H1 (cell line): ENCODE data around the gene SORBS1. TPM values are rescaled to one million over a fixed set of nuclear protein-coding genes. Genes with fewer than 3 reads are reported as not detected.

Source experiments
- CTCF ChIA-PET: fragments of 300-600 bp; sonication (Branson Sonifier 250); formaldehyde crosslinking; loops from one replicate; lab custom pipeline; 2021; ENCODE audit not compliant: partially characterized antibody; lab: Charles Lee
- POLR2A ChIA-PET: fragments of 300-600 bp; sonication (Branson Sonifier 250); formaldehyde crosslinking; loops from one replicate; lab custom pipeline; 2021; ENCODE audit warnings: inconsistent platforms; ENCODE audit not compliant: partially characterized antibody; lab: Charles Lee
- DNase-seq, 2 experiments: peaks; one replicate each; pipeline versions ENCODE4 v3.0.0 to v3.0.0-alpha.2; 2010 to 2022; ENCODE audit warnings: low spot score in 2 of 2, low read depth in 1 of 2, mixed read lengths in 1 of 2
- FAIRE-seq: peaks from 2 replicates; lab custom pipeline; 2011; peaks lifted over from hg19 to GRCh38; lab: Jason Lieb, UNC
- H2AFZ ChIP-seq: 2 replicates; pipeline ENCODE4 v1.8.1; 2012; ENCODE audit warnings: low read length, inconsistent platforms
- H2AK5ac ChIP-seq: 2 replicates; pipeline ENCODE4 v1.6.1; 2013; ENCODE audit warnings: low read depth, low read length
- H2BK120ac ChIP-seq: replicated peaks from 2 replicates; pipeline ENCODE3; 2013; ENCODE audit warnings: low read depth, low read length, inconsistent platforms
- H2BK12ac ChIP-seq: 2 replicates; pipeline ENCODE4 v1.6.1; 2013; ENCODE audit warnings: low read depth, low read length
- H2BK15ac ChIP-seq: 2 replicates; pipeline ENCODE4 v1.6.1; 2013; ENCODE audit warnings: low read length
- H2BK20ac ChIP-seq: 2 replicates; pipeline ENCODE4 v1.6.1; 2013; ENCODE audit warnings: low read length
- H2BK5ac ChIP-seq: 2 replicates; pipeline ENCODE4 v1.6.1; 2013; ENCODE audit warnings: low read depth, low read length
- H3K14ac ChIP-seq: 2 replicates; pipeline ENCODE4 v1.6.1; 2013; ENCODE audit warnings: inconsistent platforms; ENCODE audit not compliant: insufficient read length
- H3K18ac ChIP-seq: 2 replicates; pipeline ENCODE4 v1.6.1; 2013; ENCODE audit warnings: low read length; ENCODE audit errors: extremely low read depth
- H3K23ac ChIP-seq: 2 replicates; pipeline ENCODE4 v1.6.1; 2013; ENCODE audit warnings: inconsistent platforms; ENCODE audit not compliant: insufficient read length
- H3K23me2 ChIP-seq: 2 replicates; pipeline ENCODE4 v1.6.1; 2013; ENCODE audit warnings: low read depth, low read length
- H3K27ac ChIP-seq: 2 replicates; pipeline ENCODE4 v1.6.1; 2011; ENCODE audit warnings: low read depth, low read length, inconsistent platforms
- H3K27me3 ChIP-seq, 4 experiments: replicated peaks in 1 of 4; 1 replicate in 1 of 4; 2 replicates in 3 of 4; pipeline versions ENCODE4 v1.6.1 to v1.8.1; 2011 to 2013; ENCODE audit warnings: low read length in 3 of 4, mild to moderate bottlenecking in 3 of 4, inconsistent platforms in 2 of 4, mixed read lengths in 2 of 4, moderate library complexity in 1 of 4; ENCODE audit not compliant: control insufficient read depth in 3 of 4, insufficient read depth in 3 of 4; ENCODE audit errors: extremely low read depth in 1 of 4
- H3K36me3 ChIP-seq, 4 experiments: 2 replicates each; pipeline versions ENCODE4 v1.6.1 to v1.8.1; 2011 to 2013; ENCODE audit warnings: mild to moderate bottlenecking in 4 of 4, low read length in 3 of 4, moderate library complexity in 2 of 4, control low read depth in 1 of 4, inconsistent platforms in 1 of 4; ENCODE audit not compliant: insufficient read depth in 4 of 4, control insufficient read depth in 2 of 4
- H3K4ac ChIP-seq: replicated peaks from 2 replicates; pipeline ENCODE3; 2013; ENCODE audit warnings: low read length, low read depth, mixed read lengths, inconsistent platforms; ENCODE audit not compliant: insufficient read length
- H3K4me1 ChIP-seq, 4 experiments: replicated peaks in 1 of 4; 1 replicate in 1 of 4; 2 replicates in 3 of 4; pipeline versions ENCODE4 v1.6.1 to v1.8.1; 2011 to 2013; ENCODE audit warnings: low read length in 3 of 4, inconsistent platforms in 2 of 4, mixed read lengths in 1 of 4; ENCODE audit not compliant: insufficient read depth in 4 of 4, control insufficient read depth in 3 of 4
- H3K4me2 ChIP-seq, 2 experiments: 2 replicates each; pipeline versions ENCODE4 v1.6.1 to v1.8.1; 2011 to 2013; ENCODE audit warnings: low read depth in 2 of 2, low read length in 2 of 2, control low read depth in 1 of 2, inconsistent platforms in 1 of 2, mild to moderate bottlenecking in 1 of 2; ENCODE audit not compliant: insufficient read depth in 1 of 2
- H3K4me3 ChIP-seq, 4 experiments: fragments of 200-600, 300-600 bp in 1 of 4; sonication (generic), shearing (Covaris generic), sonication (Bioruptor Twin) in 1 of 4; 2 replicates each; pipeline versions ENCODE4 v1.5.1 to v1.8.1; 2011 to 2016; ENCODE audit warnings: low read length in 4 of 4, low read depth in 3 of 4, control low read depth in 2 of 4, inconsistent platforms in 2 of 4, mild to moderate bottlenecking in 2 of 4, mixed read lengths in 1 of 4, moderate library complexity in 1 of 4; ENCODE audit not compliant: insufficient read depth in 2 of 4; ENCODE audit errors: extremely low read depth in 1 of 4
- H3K56ac ChIP-seq: replicated peaks from 2 replicates; pipeline ENCODE3; 2013; ENCODE audit warnings: low read depth, mild to moderate bottlenecking, mixed read lengths, low read length, inconsistent platforms; ENCODE audit not compliant: insufficient read length
- H3K79me1 ChIP-seq: 2 replicates; pipeline ENCODE4 v1.6.1; 2013; ENCODE audit warnings: low read depth, low read length, control low read depth
- H3K79me2 ChIP-seq, 2 experiments: 2 replicates each; pipeline versions ENCODE4 v1.6.1 to v1.8.1; 2012 to 2013; ENCODE audit warnings: low read length in 2 of 2, mild to moderate bottlenecking in 2 of 2, inconsistent platforms in 1 of 2; ENCODE audit not compliant: insufficient read depth in 2 of 2, control insufficient read depth in 1 of 2
- H3K9ac ChIP-seq, 4 experiments: replicated peaks in 1 of 4; 1 replicate in 1 of 4; 2 replicates in 3 of 4; pipeline versions ENCODE4 v1.6.1 to v1.8.1; 2011 to 2013; ENCODE audit warnings: low read depth in 3 of 4, low read length in 3 of 4, control low read depth in 2 of 4, mild to moderate bottlenecking in 2 of 4, moderate library complexity in 2 of 4, inconsistent platforms in 1 of 4; ENCODE audit errors: extremely low read depth in 1 of 4
- H3K9me3 ChIP-seq, 2 experiments: 2 replicates each; pipeline versions ENCODE4 v1.6.1 to v1.8.1; 2012 to 2013; ENCODE audit warnings: mild to moderate bottlenecking in 2 of 2, moderate library complexity in 2 of 2, control low read depth in 1 of 2, inconsistent platforms in 1 of 2, low read depth in 1 of 2, low read length in 1 of 2, mixed read lengths in 1 of 2; ENCODE audit not compliant: insufficient read depth in 2 of 2
- H4K20me1 ChIP-seq, 2 experiments: replicated peaks in 1 of 2; 2 replicates each; pipeline versions ENCODE3 to v1.8.1; 2011 to 2013; ENCODE audit warnings: inconsistent platforms in 2 of 2, low read length in 2 of 2, mild to moderate bottlenecking in 1 of 2; ENCODE audit not compliant: insufficient read depth in 2 of 2, control insufficient read depth in 1 of 2
- H4K5ac ChIP-seq: 2 replicates; pipeline ENCODE4 v1.6.1; 2013; ENCODE audit warnings: low read length, low read depth, mixed read lengths, inconsistent platforms; ENCODE audit not compliant: insufficient read length
- H4K8ac ChIP-seq: 2 replicates; pipeline ENCODE4 v1.8.0; 2013; ENCODE audit warnings: mild to moderate bottlenecking, moderate library complexity, low read length, inconsistent platforms; ENCODE audit not compliant: insufficient read depth; ENCODE audit errors: extremely low read depth
- H4K91ac ChIP-seq: replicated peaks from 2 replicates; pipeline ENCODE3; 2013; ENCODE audit warnings: low read length, mixed read lengths, inconsistent platforms; ENCODE audit not compliant: insufficient read length
- CTCF ChIP-seq, 3 experiments: IDR thresholded peaks; 1 replicate in 2 of 3; 2 replicates in 1 of 3; pipeline versions ENCODE4 v1.5.1 to v1.6.1; 2011; ENCODE audit warnings: low read length in 3 of 3, mild to moderate bottlenecking in 3 of 3, inconsistent platforms in 2 of 3, low read depth in 1 of 3, moderate library complexity in 1 of 3; ENCODE audit not compliant: insufficient read depth in 1 of 3; ENCODE audit errors: control extremely low read depth in 1 of 3
- GABPA ChIP-seq: IDR thresholded peaks from 2 replicates; pipeline ENCODE4 v1.6.1; 2011; ENCODE audit warnings: mild to moderate bottlenecking, low read length, moderate library complexity, borderline replicate concordance; ENCODE audit not compliant: insufficient read depth
- JUN ChIP-seq: IDR thresholded peaks from 2 replicates; pipeline ENCODE4 v1.6.1; 2011; ENCODE audit warnings: low read depth, mild to moderate bottlenecking, improper control_type of control experiment, low read length
- KDM4A ChIP-seq: IDR thresholded peaks from one replicate; pipeline ENCODE4 v1.7.1; 2012; ENCODE audit warnings: low read depth, mild to moderate bottlenecking, moderate library complexity, low read length, inconsistent platforms; ENCODE audit not compliant: severe bottlenecking
- RAD21 ChIP-seq, 2 experiments: IDR thresholded peaks in 1 of 2; conservative IDR thresholded peaks in 1 of 2; 2 replicates each; pipeline ENCODE4 v1.6.1; 2011; ENCODE audit warnings: low read depth in 2 of 2, low read length in 2 of 2, improper control_type of control experiment in 1 of 2, inconsistent platforms in 1 of 2, mild to moderate bottlenecking in 1 of 2, moderate library complexity in 1 of 2
- SIN3A ChIP-seq, 2 experiments: IDR thresholded peaks in 1 of 2; conservative IDR thresholded peaks in 1 of 2; 2 replicates each; pipeline ENCODE4 v1.6.1; 2011 to 2012; ENCODE audit warnings: low read length in 2 of 2, improper control_type of control experiment in 1 of 2, low read depth in 1 of 2, mild to moderate bottlenecking in 1 of 2
- SRF ChIP-seq: IDR thresholded peaks from 2 replicates; pipeline ENCODE4 v1.6.1; 2011; ENCODE audit warnings: mild to moderate bottlenecking, low read depth, low read length, moderate library complexity
- TBP ChIP-seq: IDR thresholded peaks from 2 replicates; pipeline ENCODE4 v1.6.1; 2011; ENCODE audit warnings: low read depth, low read length, improper control_type of control experiment
- TEAD4 ChIP-seq: IDR thresholded peaks from 2 replicates; pipeline ENCODE4 v1.6.1; 2012; ENCODE audit warnings: low read depth, low read length, inconsistent platforms, mixed read lengths
- whole genome bisulfite sequencing, 2 experiments: shearing (Covaris generic) in 1 of 2; methylation state at CpG; one replicate each; pipeline versions ENCODE4 v1.1.6 to v1.1.7; 2013 to 2015; ENCODE audit warnings: low lambda C conversion rate in 2 of 2, mixed read lengths in 2 of 2, inconsistent platforms in 1 of 2, low coverage in 1 of 2, missing lambda C conversion rate in 1 of 2; ENCODE audit not compliant: insufficient replicate concordance in 2 of 2, insufficient coverage in 1 of 2, insufficient read length in 1 of 2; ENCODE audit errors: extremely low coverage in 1 of 2, missing lambda C conversion rate in 1 of 2; 5-methylcytosine and 5-hydroxymethylcytosine counted together
- polyA plus RNA-seq, 7 experiments: library from polyadenylated mRNA; depleted of rRNA in 3 of 7; stranded (reverse) in 5 of 7; unstranded in 2 of 7; fragments of >200 nt in 5 of 7; fragments of 200-250 nt in 2 of 7; gene quantifications; 1 replicate in 5 of 7; 2 replicates in 1 of 7; 4 replicates in 1 of 7; pipeline versions ENCODE4 v1.2.1 to v1.2.3, GENCODE V29; 2011 to 2013; ENCODE audit warnings: missing spikeins in 2 of 7, mixed read lengths in 2 of 7
- total RNA-seq: library from RNA; stranded (reverse); fragmentation: NEBNext Ultra II Directional; extraction: Animal tissue kit (Norgen Biotek cat#: 25700); gene quantifications from 2 replicates; pipeline ENCODE4 v1.2.1, GENCODE V29; 2021

Gene SORBS1
- total and polyA plus RNA-seq, 2 of the 8 experiments (the other 6 are each of a cell fraction or from before 2014, with no cell fraction given): 16.0 to 35.0 TPM

- no peak overlapping the region for H3K18ac ChIP-seq
- no peaks in the 10 kb centered on the region for H3K9me3 ChIP-seq
- H3K14ac ChIP-seq: no peak overlapping the region
- H2BK12ac ChIP-seq: no peak overlapping the region
- no peak overlapping the region for H2BK120ac ChIP-seq
- no peak overlapping the region for H3K4me3 ChIP-seq
- H3K4ac ChIP-seq: no peak overlapping the region
- H3K4me2 ChIP-seq: no peak overlapping the region
- H2BK15ac ChIP-seq: no peak overlapping the region
- H4K5ac ChIP-seq: no peak overlapping the region
- no peak overlapping the region for H3K56ac ChIP-seq
- no peaks in the 10 kb centered on the region for H3K27me3 ChIP-seq
- H2BK5ac ChIP-seq: no peak overlapping the region
- no peak overlapping the region for H3K9ac ChIP-seq
- no peaks in the 10 kb centered on the region for H3K36me3 ChIP-seq
- H2AFZ ChIP-seq: no peak overlapping the region
- H2BK20ac ChIP-seq: no peak overlapping the region
- H3K79me1 ChIP-seq: no peaks in the 10 kb centered on the region
- no peak overlapping the region for H4K8ac ChIP-seq
- H3K4me1 ChIP-seq: peaks cover 0 to 3% (median 0%) of the 10 kb centered on the region in 4 experiments; a peak in 2 of 7 replicates
- H3K23ac ChIP-seq: no peak overlapping the region
- CTCF ChIA-PET: interaction anchor here (0.6 to 14.2 kb wide), 41 partner anchors 8 to 439 kb away, joined by 3 to 363 read pairs (median 5); no protein-coding TSS in a partner anchor
- DNase-seq (no peak), FAIRE-seq (peak; percentile 74)
- no peaks in the 10 kb centered on the region for H4K20me1 ChIP-seq
- no peaks in the 10 kb centered on the region; the same call in 1 of the 2 replicates for H3K23me2 ChIP-seq
- no peak overlapping the region for H2AK5ac ChIP-seq
- POLR2A ChIA-PET: interaction anchor here (0.7 to 1.5 kb wide), 4 partner anchors 99 to 242 kb away, joined by 3 to 4 read pairs (median 4); no protein-coding TSS in a partner anchor
- no peak overlapping the region for H4K91ac ChIP-seq
- H3K79me2 ChIP-seq: no peaks in the 10 kb centered on the region
- 28% methylated on average over 2 of the region's 2 CpGs; no CpG with 5 or more reads in 1 of the 2 experiments for WGBS, 2 experiments
- no peak overlapping the region for H3K27ac ChIP-seq
- TF ChIP-seq TBP: no peak
- TF ChIP-seq TEAD4: no peak
- no peak for TF ChIP-seq SIN3A (conservative IDR thresholded peaks at IDR 0.05 in 1 of 2, IDR thresholded peaks at IDR 0.05 in 1 of 2; ENCODE audit: low read depth in 1 of 2, low read length in 2 of 2)
- no peak for TF ChIP-seq JUN
- TF ChIP-seq KDM4A: no peak
- TF ChIP-seq SRF: peak; percentile 82
- no peak for TF ChIP-seq GABPA
- TF ChIP-seq CTCF (IDR thresholded peaks at IDR 0.05; ENCODE audit: control extremely low read depth in 1 of 3, insufficient read depth in 1 of 3, low read depth in 1 of 3, low read length in 3 of 3): peak in 2 of 3 experiments; percentile 73 to 82; a peak in 3 of 4 replicates
- TF ChIP-seq RAD21 (IDR thresholded peaks at IDR 0.05 in 1 of 2, conservative IDR thresholded peaks at IDR 0.05 in 1 of 2; ENCODE audit: low read depth in 2 of 2, low read length in 2 of 2): peak; percentile 95 to 96
Observed at GRCh38 chr10:95363303-95363912, 197.8 kb downstream of the SORBS1 start.
